RPMI7951 (cell line): ENCODE measurements around the gene BCAS1. TPM values are rescaled to one million over a fixed set of nuclear protein-coding genes. Genes with fewer than 3 reads are reported as not detected.
A peak's percentile ranks its signal among the peaks of the same experiment; 100 is the strongest.

Experiments used
- DNase-seq: peaks from one replicate; pipeline ENCODE4 v3.0.0-alpha.2; 2012; ENCODE audit warnings: low read depth
- total RNA-seq: library from RNA; depleted of rRNA; stranded (reverse); fragments of >200 nt; shearing (Covaris generic); gene quantifications from 2 replicates; pipeline ENCODE4 v1.2.3, GENCODE V29; 2014

Gene BCAS1
- total RNA-seq, 1 experiment from 2014 or later, result not detected

DNA sequence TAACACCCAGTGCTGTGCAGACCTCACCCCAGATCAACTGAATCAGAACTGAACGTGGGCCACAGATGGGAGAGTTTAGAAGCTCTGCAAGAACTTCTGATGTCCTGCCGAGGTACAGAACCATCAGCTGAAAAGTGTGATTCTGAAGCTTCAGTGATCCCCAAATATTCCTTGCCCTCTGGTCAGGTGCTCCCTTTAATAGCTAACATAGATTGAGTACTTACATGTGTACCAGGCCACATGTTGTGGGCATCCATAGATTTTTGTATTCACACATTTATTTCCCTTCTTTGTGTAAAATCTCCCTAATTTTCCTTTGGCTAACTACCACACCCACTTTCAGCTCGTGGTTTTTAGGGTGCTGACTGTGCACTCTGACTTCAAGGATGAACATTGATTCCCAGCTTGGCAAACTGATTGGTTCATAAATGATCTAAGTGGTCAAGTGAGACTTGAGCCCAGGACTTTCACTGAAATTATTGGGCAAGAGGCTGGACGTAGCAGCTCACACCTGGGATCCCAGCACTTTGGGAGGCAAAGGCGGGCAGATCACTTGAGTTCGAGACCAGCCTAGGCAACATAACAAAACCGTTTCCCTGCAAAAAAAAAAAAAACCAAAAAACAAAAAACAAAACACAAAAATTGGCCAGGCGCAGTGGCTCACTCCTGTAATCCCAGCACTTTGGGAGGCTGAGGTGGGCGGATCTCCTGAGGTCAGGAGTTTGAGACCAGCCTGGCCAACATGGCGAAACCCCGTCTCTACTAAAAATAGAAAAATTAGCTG, 162.2 kb downstream of the BCAS1 start:
- no peak for DNase-seq

DNA sequence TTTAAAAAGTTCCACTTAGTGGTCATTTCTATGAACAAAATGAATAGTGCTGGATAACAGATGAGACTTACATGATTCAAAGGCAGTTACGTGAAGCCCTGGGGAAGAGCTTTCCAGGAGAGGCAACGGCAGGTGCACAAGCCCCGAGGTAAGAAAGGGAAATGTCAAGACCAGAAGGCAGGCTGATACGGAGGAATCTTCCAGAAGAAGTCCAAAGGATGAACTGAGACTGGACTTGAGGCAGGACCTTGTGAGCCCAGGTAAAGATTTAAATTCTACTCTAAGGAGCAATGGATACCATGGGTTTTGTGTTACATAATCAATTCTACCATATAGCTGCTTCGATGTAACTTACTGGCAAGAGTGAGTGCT, 164.6 kb downstream of the BCAS1 start:
- no peak for DNase-seq

DNA sequence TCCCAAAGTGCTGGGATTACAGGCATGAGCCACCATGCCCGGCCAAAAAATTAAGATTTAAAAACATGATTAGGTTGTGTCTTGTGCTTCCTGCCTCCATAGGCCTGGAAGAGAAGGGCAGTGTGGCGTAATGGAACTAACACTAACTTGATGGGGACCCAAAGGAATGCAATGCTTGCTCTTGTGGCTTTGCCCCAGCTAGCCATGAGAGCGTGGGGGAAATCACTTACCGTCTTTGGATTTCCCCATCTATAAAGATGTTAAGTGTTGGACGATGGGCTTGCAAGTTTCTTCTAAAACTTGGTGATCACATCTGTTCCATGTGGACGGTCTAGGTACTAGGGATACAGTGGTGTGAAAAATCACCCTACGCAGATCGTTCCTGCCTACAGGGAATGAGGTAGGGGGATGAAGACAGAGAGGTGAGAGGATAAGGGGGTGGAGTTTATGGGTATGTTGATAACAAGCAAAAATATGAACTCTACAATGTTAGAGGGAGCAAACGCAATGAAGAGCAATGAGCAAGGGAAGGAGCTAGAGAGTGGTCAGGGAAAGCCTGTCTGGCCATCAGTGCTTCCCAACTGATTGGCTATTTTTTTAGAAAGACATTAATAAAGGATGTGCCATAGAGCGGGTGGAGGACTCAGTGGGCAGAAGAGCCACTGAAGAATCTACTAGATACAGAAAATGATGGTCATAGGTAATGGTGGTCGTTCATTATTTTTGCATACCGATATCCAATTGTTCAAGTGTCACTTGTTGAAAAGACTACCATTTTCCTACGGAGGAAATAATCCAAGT, 165.2 kb downstream of the BCAS1 start:
- DNase-seq, result no peak

DNA sequence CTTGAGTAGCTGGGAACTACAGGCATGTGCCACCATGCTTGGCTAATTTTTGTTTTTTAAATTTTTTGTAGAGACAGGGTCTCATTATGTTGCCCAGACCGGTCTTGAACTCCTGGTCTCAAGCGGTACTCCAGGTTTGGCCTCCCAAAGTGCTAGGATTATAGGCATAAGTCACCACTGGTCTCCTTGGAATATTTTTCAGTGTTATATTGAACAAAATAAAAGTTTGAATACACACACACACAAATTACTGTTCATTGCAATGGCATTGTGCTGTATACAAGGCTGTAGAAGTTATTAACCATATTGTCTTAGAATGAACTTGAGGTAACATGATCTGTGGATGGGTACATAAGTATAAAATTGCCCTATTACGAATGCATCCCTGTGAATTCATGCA, 166.1 kb downstream of the BCAS1 start:
- no peak for DNase-seq

DNA sequence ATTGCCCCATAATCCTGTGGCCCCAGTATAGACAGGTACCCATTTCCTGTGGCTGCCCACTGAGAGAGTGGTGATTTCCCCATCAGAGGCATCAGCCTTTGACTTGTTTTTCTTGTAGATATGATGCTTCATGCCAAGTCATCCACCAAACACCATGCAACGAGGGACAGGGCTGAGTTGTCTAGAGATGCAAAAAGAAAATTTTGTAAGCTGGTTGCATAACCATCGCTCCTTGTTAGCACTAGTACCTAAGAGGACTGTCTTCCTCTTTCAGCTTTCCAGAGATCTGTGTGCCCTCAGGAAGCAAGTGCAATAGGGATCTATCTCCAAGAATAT, 166.8 kb downstream of the BCAS1 start:
- DNase-seq, result no peak

DNA sequence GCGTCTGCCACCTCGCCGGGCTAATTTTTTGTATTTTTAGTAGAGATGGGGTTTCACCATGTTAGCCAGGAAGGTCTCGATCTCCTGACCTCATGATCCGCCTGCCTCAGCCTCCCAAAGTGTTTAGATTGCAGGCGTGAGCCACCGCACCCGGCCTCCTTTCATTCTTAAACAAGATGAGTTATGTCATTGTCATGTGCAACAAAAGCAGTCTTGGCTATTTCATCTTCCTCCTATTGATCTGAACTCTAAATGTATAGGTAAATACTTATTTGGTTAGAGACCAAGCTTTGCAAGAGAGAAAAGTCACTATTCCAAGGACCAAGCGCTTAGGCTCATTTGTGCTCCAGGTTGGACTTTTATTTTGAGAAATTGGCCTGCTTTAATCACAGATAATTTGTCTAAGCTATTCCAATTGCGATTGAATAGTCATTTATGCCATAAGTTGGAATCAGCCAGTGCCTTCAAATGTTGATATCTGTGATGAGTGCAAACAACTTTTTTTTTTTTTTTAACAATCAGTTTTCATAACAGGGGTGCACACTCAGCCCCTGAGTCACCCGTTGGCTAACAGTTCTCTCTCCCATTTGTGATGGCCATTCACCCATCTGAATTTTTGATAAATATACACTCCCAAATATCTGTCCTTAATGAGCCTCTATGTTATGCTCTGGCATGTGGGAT, 167.3 kb downstream of the BCAS1 start:
- DNase-seq, result no peak

DNA sequence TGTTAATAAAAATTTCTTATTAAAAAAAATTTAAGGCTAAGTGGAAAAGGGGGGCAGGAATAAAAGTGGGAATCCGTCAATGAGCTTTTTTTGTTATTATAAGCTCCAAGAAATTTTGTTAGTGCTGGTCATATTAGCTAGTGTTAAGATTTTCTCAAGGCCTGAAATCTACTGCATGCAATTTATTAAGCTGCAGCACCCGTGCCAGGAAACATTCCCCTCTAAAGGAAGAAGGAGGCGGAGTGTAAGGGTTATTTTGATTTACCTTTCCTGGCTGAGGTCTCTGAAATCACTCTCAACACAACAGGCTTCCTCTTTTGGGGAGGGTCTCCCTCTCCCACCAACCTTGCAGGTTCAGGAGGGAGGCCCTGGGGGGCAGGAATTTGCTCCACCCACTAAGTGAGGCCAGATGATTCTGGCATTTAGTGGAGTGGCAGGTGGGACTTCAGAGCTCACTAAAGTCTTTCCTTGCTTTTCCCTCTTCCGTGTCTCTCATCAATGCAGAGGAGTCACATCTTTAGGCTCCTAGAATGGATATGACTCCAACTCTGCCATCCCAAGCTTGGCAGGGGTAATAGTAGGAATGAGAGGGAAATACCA, 168.8 kb downstream of the BCAS1 start:
- no peak for DNase-seq

DNA sequence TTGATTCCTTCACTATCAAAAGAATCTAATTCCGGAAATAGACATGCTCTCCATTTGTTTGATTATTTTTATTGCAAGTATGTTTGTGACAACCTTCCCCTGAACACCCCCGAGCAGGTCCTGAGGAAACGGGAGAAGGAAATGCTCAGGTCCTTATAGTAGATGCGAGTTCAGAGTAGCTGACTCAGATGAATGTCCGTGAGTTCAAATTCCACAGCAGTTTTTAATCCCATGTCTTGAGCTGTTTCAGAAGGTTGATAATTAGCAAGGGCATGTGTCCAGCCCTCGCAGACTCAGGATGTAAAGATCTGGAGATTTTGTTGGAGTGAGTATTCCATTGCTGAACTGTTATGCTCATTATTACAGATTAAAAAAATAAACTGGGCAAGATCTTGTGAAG, 169.3 kb downstream of the BCAS1 start:
- peak; percentile 89 for DNase-seq

DNA sequence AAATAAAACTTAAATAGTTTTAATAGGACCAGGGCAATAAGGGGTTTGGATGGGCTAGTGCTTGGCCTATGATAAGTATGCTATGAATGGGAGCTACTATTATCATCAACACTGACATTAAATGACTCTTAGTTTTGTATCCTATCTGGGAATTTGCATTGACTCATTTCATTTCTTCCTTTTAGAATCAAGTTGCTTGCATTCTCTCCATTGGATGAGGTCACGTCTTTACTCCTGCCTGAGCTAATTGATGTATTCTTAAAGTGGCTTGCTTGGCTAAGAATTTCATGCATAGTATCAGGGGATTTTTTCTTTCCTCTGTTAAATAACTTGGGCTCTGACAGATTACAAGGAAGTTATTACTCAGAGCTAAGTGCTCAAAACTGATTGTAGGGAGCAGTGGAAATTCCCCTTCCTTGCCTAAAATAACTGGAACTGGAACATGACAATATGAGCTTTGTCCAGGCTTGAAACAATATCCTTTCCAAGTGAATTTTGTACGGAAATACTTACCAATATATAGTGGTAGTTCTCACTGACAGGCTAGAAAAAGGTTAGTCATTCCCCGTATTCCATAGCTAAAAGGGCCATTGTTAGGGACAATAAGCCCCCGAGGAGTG, 169.9 kb downstream of the BCAS1 start:
- peak; percentile 93 for DNase-seq

DNA sequence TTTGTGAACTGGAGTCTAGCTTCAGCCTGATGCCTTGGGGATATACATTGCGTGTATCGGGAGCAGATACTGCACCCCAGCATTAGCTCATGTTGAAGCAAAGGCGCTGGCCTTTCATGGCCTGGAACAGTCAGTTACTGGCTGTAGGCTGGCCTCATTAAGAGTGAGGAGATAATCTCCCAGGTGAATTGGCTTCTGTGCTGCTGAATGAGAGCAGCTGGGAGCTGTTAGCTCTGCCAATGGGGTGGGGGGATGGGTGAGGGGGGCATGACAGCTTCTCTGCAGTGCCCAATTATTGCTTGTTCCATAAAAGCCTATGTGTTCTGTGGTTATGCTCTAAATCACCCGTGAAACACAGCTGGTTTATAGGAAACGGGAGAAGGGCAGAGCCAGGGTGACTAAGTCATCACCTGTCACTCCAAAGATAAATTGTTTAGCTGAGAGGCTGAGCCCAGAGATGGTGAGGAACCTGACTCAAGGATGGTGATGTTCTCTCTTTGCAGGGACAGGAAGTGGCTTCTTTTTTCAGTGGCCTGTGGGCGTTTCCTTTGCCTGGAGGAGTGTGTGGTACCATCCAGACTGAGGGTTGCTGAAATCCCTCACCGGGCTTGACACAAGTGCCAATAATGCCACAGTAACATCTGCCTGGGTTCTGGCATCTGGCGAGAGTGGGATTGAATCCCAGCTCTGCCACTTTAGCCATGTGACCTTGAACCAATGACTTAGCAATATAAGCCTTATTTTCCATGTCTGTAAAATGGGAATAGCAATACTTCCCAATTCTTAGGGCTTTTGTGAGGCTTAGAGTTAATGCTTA, 170.8 kb downstream of the BCAS1 start:
- DNase-seq, result peak; percentile 100

DNA sequence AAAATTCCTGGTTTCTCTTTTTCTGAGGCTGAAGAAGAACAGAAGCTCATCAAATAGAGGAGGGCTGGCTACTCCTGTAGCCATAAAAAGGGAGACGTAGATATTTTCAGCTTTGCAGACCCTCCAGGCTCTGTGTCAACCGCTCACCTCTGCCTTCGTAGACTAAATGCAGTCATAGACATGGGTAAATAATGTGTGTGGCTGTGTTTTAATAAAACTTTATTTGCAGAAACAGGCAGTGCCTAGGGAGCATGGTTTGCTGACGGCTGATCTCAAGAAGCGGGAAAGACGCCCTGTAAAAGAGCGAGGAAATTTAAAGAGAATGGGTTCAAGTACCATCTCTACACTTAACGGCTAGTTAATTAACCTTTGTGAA, 171.8 kb downstream of the BCAS1 start:
- no peak for DNase-seq

DNA sequence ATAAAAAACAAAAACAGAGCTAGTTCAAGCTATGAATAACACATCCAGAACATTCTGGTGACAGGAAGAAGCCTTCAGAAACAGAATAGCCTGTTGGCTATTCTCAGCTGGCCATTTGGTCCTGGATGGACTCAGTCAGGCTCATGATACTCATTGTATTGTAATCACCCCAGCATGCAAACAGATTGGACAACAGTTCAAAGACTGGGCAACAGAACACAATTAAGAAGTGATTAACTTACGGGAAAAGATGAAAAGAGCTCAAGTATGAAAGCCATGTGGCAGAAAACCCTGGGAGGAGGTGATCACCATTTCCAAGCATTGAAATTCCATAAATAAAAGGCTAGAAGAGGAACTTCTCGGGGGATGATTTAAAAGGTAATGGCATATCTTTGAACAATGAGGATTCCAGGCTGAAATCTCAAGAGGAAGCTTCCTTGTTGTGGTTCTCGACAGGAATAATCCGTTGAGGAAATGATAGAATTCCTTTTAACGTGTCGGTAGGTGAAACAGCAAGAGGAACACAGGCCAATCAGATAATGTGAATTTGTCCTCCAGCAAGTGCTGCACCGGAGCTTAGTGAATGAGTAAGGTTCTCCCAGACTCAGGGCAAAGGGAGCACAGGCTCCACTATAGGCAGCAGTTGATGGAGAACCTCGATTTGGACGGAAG, 172.4 kb downstream of the BCAS1 start:
- DNase-seq, result no peak

DNA sequence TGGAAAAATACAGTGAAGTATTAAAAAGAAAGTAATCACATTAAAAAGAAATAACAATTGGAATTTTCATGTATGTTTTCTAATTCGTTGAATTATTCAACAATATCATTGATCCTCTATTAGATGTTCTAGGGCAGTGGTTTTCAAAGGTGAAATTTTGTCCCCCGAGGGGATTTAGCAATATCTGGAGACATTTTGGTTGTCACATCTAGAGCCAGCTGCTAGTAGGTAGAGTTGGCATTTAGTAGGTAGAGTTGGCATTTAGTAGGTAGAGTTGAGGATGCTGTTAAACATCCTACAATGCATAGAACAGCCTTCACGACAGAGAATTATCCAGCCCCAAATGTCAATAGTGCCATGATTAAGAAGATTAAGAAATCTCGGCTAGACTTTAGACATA, 173.7 kb downstream of the BCAS1 start:
- DNase-seq, result no peak

DNA sequence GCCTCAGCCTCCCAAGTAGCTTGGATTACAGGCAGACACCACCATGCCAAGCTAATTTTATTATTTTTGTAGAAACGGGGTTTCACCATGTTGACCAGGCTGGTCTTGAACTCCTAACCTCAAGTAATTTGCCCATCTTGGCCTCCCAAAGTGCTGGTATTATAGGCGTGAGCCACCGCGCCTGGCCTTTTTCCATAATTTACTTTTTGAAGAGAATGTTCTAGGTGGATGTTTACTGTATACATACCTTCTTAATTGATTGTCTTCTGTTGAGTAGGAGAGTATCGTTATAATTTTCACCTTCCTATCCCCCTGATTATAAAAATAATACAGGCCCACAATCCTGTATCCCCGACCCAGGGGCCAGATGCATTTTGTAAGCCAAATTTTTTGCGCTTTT, 174.4 kb downstream of the BCAS1 start:
- no peak for DNase-seq

DNA sequence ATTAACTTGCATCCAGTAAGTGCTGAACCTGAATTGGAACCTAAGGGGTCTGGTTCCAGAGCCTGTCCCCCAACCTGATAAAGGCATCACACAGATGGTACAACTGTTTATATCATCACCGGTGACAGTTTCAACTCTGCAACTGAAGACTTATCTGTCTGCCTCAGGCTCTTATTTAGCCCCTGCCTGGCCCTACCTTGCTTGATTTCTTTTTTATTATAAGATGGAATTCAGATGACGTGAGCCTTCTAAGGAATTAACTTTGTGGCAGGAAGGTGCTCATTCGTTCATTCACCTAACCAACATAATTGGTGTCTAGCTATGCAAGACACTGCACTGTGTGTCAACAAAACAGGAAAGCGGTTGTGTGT, 175.0 kb downstream of the BCAS1 start:
- DNase-seq, result no peak

DNA sequence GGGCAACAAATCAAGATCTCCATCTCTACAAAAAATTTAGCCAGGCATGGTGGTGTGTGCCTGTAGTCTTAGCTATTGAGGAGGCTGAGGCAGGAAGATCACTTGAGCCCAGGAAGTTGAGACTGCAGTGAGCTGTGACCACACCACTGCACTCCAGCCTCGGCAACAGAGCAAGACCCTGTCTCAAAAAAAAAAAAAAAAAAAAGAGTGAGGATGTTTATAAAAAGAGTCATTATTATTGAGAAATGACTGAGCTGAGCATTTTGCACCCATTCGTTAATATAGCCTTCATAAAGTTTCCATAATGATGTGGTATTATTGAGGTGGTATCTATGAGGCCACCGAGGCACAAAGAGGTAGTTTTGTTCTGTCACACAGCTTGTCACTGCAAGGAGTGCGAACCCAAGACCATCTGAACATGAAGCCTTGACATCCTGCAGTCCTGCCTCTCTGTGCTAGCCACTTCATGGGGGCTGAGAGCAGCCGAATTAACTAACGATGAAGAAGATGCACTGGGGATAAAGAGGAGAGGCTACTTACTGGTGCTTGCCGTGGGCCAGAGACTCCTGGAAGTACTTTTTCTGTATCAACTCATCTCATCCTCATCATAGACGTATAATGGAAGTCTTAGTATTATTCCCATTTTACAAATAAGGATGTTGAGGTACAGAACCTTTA, 175.5 kb downstream of the BCAS1 start:
- no peak for DNase-seq
